Breast epithelium (tissue), 4 donors: ENCODE results near the gene ABCC4. TPM values are rescaled to one million over a fixed set of nuclear protein-coding genes. Genes with fewer than 3 reads are reported as not detected.

Experiments
- DNase-seq, 2 donors: peaks; one replicate each; pipeline ENCODE4 v3.0.0-alpha.2; 2019; ENCODE audit warnings: low spot score in 2 of 2
- H3K27ac ChIP-seq, 2 donors: fragments of 200-600 bp; sonication (generic) in 1 of 2; one replicate each; pipeline ENCODE4 v1.5.1; 2016 to 2019; ENCODE audit warnings: mild to moderate bottlenecking in 1 of 2
- H3K27me3 ChIP-seq, 2 donors: fragments of 200-600 bp; sonication (generic) in 1 of 2; one replicate each; pipeline versions ENCODE4 v1.5.1 to v1.6.0; 2017 to 2019; ENCODE audit warnings: control low read depth in 1 of 2, mild to moderate bottlenecking in 1 of 2
- H3K36me3 ChIP-seq: fragments of 200-600 bp; one replicate; pipeline ENCODE4 v1.5.1; 2019
- H3K4me1 ChIP-seq, 2 donors: fragments of 200-600 bp; sonication (generic); one replicate each; pipeline ENCODE4 v1.5.1; 2016 to 2019; ENCODE audit warnings: control low read depth in 1 of 2
- H3K4me3 ChIP-seq, 3 donors: fragments of 200-600 bp; sonication (generic); 1 replicate in 2 of 3; 2 replicates in 1 of 3; pipeline ENCODE4 v1.5.1; 2016 to 2019; ENCODE audit warnings: mild to moderate bottlenecking in 3 of 3, moderate library complexity in 2 of 3
- H3K9me3 ChIP-seq, 2 donors: fragments of 200-600 bp; sonication (generic) in 1 of 2; one replicate each; pipeline ENCODE4 v1.5.1; 2016 to 2019; ENCODE audit warnings: control low read depth in 1 of 2
- CTCF ChIP-seq, 3 donors: fragments of 450-650 bp; IDR thresholded peaks; one replicate each; pipeline ENCODE4 v1.5.1; 2016 to 2017; ENCODE audit warnings: antibody characterized with exemption in 3 of 3, mild to moderate bottlenecking in 3 of 3, moderate library complexity in 3 of 3
- POLR2A ChIP-seq: fragments of 450-650 bp; IDR thresholded peaks from one replicate; pipeline ENCODE4 v1.6.1; 2016; ENCODE audit warnings: antibody characterized with exemption, mild to moderate bottlenecking, moderate library complexity
- POLR2AphosphoS5 ChIP-seq, 3 donors: sonication (generic); formaldehyde crosslinking; IDR thresholded peaks; one replicate each; pipeline ENCODE4 v1.6.1; 2017; ENCODE audit warnings: antibody characterized with exemption in 3 of 3
- intact Hi-C: fragments of 100-400 bp; cut with DNase I; formaldehyde crosslinking; loops from one replicate; pipeline ENCODE4 v1.15.1; 2023; ENCODE audit warnings: low total_unique reads
- total RNA-seq, 3 donors: library from RNA; depleted of rRNA; stranded (reverse); fragments of >200 nt; gene quantifications; one replicate each; pipeline ENCODE4 v1.1.0, GENCODE V29; 2016

ABCC4 gene
- total RNA-seq, 3 donors from 2014 or later = 4.1 to 6.2 (median 4.5) TPM

GRCh38 chr13:95112883-95113282, 188.4 kb downstream of the ABCC4 start:
- no peaks in the 10 kb centered on the region for H3K9me3 ChIP-seq
- TF ChIP-seq CTCF (IDR thresholded peaks at IDR 0.05) (no peak), POLR2A (no peak)
- H3K4me1 ChIP-seq = no peaks in the 10 kb centered on the region
- H3K4me3 ChIP-seq = no peak overlapping the region
- no peaks in the 10 kb centered on the region for H3K36me3 ChIP-seq
- intact Hi-C loops = no loop called here
- DNase-seq = no peak
- no peaks in the 10 kb centered on the region for H3K27me3 ChIP-seq
- no peak overlapping the region for H3K27ac ChIP-seq

DNA sequence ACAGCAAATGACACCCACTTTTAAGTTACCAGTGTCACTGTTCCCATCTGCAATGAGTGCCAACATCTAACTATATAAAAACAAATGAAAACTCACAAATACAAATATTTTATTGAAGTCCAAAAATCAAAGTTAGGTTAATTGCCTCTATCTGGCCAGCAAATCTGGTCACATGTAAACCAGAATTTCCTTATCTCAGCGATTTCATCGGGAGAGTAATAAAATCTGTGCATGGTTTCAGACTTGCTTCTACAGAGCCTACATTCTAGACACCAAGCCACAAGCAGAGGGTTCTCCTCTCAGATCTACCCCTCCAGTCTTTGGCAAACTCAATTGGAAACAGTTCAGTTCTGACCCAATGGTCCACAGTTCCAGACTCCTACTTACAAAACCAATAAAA, 189.6 kb downstream of the ABCC4 start:
- Histone ChIP-seq H3K27ac (no peak overlapping the region), H3K4me3 (no peak overlapping the region), H3K27me3 (no peaks in the 10 kb centered on the region), H3K36me3 (no peaks in the 10 kb centered on the region), H3K9me3 (no peaks in the 10 kb centered on the region), H3K4me1 (no peaks in the 10 kb centered on the region)
- intact Hi-C loops = no loop called here
- TF ChIP-seq POLR2A = no peak
- no peak for TF ChIP-seq POLR2AphosphoS5 (IDR thresholded peaks at IDR 0.05)
- no peak for TF ChIP-seq CTCF (IDR thresholded peaks at IDR 0.05)
- no peak for DNase-seq

DNA sequence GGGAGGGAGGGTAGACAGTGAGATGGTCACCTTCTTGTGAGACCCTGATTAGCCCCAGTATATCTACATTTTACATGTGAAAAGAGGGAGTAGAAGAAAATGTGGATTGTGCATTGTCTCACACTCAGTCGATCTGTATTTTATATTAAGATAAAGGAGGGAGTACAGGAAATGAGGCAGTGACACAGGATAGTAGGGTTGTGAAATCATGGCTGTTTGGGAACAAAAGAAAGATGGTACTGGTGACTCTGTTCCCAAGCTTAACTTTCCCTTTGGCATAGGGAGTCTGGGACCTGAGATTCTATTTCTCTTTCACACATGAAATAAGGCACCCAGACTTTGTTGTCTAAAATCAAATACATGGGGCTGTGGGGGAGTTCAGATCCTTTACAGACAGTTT, 194.7 kb downstream of the ABCC4 start:
- TF ChIP-seq POLR2AphosphoS5 (IDR thresholded peaks at IDR 0.05) (no peak), POLR2A (no peak), CTCF (IDR thresholded peaks at IDR 0.05) (no peak)
- DNase-seq = no peak
- no peak overlapping the region for H3K4me3 ChIP-seq
- H3K27me3 ChIP-seq = no peaks in the 10 kb centered on the region
- H3K36me3 ChIP-seq = no peaks in the 10 kb centered on the region
- intact Hi-C loops = no loop called here
- H3K4me1 ChIP-seq = no peaks in the 10 kb centered on the region
- H3K27ac ChIP-seq = no peak overlapping the region
- no peaks in the 10 kb centered on the region for H3K9me3 ChIP-seq

DNA sequence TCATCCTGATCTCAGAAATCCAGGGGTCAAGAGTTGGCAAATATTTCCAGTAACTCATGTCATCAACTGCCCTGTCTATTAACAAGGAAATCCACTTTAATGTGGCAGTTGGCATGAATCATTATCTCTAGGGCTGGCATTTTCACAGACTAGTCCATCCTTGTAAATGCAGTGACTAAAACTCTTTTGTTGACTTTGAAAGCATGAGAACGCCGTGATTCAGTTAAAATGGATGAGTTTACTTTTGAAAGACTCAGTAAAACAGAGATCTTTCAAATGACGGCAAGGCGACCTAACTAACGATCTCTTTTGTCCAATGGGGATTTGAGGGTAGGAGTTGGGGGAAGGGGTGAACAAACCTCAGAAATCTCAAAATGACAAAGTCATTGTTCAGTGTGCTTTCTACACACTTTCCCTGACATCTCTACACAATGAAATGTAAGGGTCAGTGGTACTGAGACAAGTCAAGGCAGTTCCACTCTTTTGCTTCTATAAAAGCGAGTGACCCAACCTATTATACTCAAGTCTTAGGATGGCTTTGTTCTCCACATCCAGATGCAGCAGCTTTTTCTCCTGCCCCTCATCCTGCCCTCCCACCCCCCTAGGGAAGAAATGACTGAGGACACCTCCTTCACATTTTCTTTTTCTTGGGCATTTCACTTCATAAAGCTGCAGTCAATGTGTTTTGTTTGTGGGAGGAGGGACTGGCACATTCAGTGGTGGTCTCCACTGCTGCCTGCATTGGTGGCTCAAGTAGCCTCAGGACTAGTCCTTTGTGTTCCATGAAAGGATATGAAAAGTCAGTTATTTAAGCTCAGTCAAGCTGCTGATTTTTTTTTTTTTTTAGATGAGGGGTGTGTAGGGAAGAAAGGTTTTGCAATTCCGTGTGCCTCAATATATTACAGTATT, 200.5 kb downstream of the ABCC4 start:
- Histone ChIP-seq H3K9me3 (peaks cover 0 to 18% of the 10 kb centered on the region in 2 donors), H3K4me3 (no peak overlapping the region), H3K4me1 (no peaks in the 10 kb centered on the region), H3K36me3 (no peaks in the 10 kb centered on the region), H3K27ac (no peak overlapping the region), H3K27me3 (no peaks in the 10 kb centered on the region)
- intact Hi-C loops = no loop called here
- TF ChIP-seq POLR2AphosphoS5 (IDR thresholded peaks at IDR 0.05) (no peak), POLR2A (no peak), CTCF (IDR thresholded peaks at IDR 0.05) (no peak)
- DNase-seq = no peak

DNA sequence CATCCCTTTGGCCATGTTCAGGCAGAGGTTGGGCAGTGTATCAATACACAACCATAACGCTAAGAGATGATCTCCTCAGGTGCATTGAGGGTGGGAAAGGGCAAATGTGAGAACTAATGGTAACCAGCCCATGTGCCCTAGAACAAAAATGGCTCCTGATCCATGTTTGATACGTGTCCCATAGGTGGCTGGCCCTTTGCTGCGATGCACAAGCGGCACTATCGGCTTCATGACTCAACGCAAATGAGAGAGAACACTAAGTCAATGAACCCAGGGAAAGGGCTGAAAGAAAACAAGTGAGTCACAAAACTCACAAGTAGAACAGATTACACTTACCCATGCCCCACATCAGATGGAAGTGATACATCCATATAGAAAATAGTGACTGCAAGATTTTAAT, 201.7 kb downstream of the ABCC4 start:
- H3K27me3 ChIP-seq = no peaks in the 10 kb centered on the region
- no peak for DNase-seq
- H3K4me1 ChIP-seq = no peaks in the 10 kb centered on the region
- H3K36me3 ChIP-seq = no peaks in the 10 kb centered on the region
- peaks cover 0 to 18% of the 10 kb centered on the region in 2 donors for H3K9me3 ChIP-seq
- intact Hi-C loops = no loop called here
- TF ChIP-seq CTCF (IDR thresholded peaks at IDR 0.05) (no peak), POLR2AphosphoS5 (IDR thresholded peaks at IDR 0.05) (no peak), POLR2A (no peak)
- H3K27ac ChIP-seq = no peak overlapping the region
- H3K4me3 ChIP-seq = no peak overlapping the region
